Astrocyte (in vitro differentiated cells and primary cell): ENCODE data around the gene AKT3.

Source experiments
- CTCF ChIP-seq: IDR thresholded peaks from 2 replicates; pipeline ENCODE4 v1.5.1; 2011; ENCODE audit warnings: low read depth, mild to moderate bottlenecking, inconsistent platforms, low read length, moderate library complexity; ENCODE audit not compliant: insufficient read depth
- EZH2 ChIP-seq: IDR thresholded peaks from 2 replicates; pipeline ENCODE4 v1.6.1; 2012; ENCODE audit warnings: mild to moderate bottlenecking, low read length, inconsistent platforms; ENCODE audit not compliant: insufficient read depth

DNA sequence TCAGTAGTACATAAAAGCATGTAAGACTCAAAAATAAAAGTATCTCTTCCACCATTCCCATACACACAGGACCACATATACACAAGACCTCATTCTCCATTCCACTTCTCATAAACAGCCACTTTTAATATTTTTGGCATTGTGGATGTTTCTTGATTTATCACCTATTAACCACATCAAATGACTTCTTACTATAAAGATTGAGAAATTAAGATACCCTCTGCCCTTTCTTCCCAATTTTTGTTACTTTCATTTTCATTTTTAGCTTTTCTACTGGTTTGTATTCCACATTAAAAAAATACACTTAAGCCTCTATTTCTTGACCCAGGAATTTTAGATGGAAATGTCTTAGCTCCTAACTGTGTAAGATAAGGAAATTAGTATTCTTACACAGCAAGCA, 22.8 kb downstream of the AKT3 start:
- TF ChIP-seq CTCF (no peak), EZH2 (no peak)
